T-helper 1 cell (primary cell): ENCODE results near the gene CACNB4.
A peak's percentile ranks its signal among the peaks of the same experiment; 100 is the strongest.
"Not testable (repeated sequence)": the region's sequence is repeated elsewhere in the genome, so short reads cannot be mapped to it uniquely, and the experiment has no call there.

Experiments used
- DNase-seq, 5 donors: peaks; one replicate each; pipeline ENCODE4 v3.0.0-alpha.2; 2012 to 2020

CACNB4 gene

GRCh38 chr2:151933266-151933804 lies 165.5 kb downstream of the CACNB4 start:
- DNase-seq: no peak

DNA sequence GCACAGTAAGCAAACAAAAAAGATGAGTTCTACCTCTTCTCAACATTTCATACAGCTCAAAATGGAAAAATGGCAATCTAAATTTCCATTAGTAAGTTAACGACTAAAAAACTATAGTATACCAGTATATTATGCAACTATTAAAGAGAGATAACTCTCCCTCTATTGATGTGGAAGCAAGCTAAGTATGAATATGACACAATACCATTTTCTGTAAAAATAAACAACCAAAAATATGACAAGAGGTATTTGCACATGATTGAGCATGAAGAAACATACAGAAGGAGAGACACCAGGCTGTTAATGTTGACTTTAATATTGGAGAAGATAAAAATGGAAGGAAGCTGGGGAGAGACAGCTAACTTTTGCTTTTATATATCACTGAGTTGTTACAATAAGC lies 167.1 kb downstream of the CACNB4 start:
- no peak for DNase-seq

GRCh38 chr2:151931030-151931611 lies 167.7 kb downstream of the CACNB4 start:
- no peak for DNase-seq

DNA sequence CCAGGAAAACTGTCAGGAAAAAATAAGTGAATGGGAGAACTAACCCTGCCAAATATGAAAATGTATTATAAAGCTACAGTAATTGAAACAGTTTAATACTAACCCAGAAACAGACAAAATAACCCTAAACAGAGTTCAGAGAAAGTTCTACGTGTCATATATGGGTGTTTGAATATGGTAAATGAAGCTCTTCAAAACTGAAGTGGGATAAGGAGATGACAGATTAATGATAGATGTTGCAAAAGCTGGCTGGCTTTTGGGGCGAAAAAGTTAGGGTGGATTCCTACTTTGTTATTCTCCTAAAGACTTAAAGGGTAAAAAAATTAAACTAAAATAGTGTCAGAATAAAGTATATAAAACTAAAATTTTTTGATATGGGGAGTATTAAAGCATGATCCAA lies 168.8 kb downstream of the CACNB4 start:
- DNase-seq: no peak

- DNase-seq: no peak
Observed at GRCh38 chr2:151928380-151928779, 170.5 kb downstream of the CACNB4 start.

- DNase-seq: no peak
Observed at GRCh38 chr2:151927501-151928221, 171.2 kb downstream of the CACNB4 start.

- no peak for DNase-seq
Observed at GRCh38 chr2:151922845-151923666, 175.8 kb downstream of the CACNB4 start.

- DNase-seq: no peak
Observed at GRCh38 chr2:151919786-151920185, 179.1 kb downstream of the CACNB4 start.

- peak in 1 of 5 donors; percentile 8 for DNase-seq
Observed at GRCh38 chr2:151918308-151918707, 180.5 kb downstream of the CACNB4 start.

- no peak for DNase-seq
Observed at GRCh38 chr2:151916632-151917031, 182.2 kb downstream of the CACNB4 start.

GRCh38 chr2:151915629-151916025 lies 183.2 kb downstream of the CACNB4 start:
- DNase-seq: not testable (repeated sequence)

DNA sequence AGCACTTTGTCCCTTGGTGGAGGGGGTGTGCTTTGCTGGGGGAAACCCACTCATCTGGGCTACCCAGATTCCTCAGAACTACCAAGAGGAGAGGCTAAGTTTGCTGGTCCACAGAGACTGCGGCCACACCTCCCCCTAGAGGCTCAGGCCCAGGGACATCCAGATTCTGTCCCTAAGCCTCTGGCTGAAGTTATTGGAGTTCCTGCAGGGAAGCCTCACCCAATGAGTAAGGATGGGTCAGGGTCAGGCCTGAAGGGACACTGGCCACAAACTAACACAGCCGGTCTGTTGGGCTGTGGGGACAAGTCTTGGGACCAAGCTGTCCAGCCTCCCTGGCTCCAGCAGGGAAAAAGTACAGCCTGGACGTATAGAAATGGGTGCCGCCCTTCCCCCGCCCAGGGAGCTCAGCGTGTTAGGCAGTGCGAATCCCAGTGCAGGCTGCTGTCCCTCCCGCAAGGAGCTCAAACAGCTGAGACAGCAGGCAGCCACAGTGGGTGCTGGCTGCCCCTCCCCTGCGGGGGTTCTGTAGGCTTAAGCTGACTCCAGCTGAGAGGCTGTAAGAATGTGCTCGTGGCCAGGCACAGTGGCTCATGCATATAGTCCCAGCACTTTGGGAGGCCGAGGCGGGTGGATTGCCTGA lies 183.7 kb downstream of the CACNB4 start:
- no peak for DNase-seq

- no peak for DNase-seq
Observed at GRCh38 chr2:151908204-151908882, 190.5 kb downstream of the CACNB4 start.

GRCh38 chr2:151907286-151908203 lies 191.3 kb downstream of the CACNB4 start:
- no peak for DNase-seq

DNA sequence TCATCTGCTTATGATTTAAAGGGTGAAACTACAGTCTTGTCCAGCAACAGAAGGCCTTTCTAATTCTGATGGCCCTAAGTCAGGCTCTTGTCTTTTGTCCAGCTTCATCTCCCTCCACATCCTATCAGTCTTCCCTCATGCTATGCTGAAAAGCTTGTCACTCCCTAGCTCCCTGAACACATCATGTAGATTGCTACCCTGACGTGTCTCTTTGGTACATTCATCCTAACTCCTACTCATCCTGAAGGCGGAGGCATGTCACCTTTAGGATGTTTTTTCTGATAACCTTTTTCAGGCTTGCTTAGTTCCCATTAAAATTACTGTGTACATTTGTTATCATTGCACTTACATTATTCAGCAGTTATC lies 192.2 kb downstream of the CACNB4 start:
- DNase-seq: no peak

DNA sequence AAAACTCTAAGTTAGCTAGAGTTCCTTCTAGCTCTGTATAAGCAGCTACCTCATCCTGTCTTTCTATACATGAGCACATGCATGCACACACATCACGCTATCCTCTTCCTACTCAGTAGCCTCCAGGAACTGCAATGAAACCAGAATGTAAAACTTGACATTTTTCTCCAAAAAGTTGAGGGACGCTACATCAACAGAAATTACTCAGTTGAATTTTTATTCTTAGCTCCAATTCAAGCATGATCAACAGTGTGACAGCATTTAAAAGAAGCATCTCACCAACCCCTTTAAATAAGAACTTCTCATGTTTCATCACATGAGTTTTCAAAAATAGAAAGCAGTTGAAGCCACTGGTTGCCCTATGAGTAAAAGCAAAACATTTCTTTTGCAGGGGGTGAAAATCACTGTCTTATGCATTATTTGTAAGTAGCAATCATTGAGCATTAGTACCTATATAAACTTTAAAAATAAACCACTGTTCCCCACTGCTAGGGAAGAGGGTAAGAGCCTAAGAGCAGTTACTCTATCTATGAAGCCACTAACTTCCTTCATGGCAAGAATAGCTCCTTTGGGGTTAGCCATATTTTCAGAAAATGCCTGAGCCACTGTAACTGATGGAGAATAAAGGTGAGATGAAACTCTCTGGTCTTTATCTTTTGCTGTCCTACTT lies 192.7 kb downstream of the CACNB4 start:
- DNase-seq: no peak

DNA sequence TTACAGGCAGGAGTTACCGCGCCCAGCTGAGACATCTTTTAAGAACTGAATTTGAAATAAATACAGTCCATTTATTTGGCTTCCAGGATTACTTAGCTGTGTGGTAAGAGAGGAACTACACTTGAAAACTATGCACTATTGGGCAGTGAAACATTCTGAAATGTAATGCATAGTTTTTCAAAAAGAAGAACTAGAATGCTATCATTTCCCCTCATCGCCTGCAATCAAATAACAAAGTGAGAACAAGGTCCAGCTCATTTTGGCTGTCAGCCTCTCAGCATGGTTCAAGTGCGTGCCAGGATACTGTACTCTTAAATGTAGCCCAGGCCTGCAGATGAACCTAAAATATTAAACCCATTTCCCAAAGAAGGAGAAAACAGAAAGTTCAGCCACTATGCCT lies 194.0 kb downstream of the CACNB4 start:
- no peak for DNase-seq

DNA sequence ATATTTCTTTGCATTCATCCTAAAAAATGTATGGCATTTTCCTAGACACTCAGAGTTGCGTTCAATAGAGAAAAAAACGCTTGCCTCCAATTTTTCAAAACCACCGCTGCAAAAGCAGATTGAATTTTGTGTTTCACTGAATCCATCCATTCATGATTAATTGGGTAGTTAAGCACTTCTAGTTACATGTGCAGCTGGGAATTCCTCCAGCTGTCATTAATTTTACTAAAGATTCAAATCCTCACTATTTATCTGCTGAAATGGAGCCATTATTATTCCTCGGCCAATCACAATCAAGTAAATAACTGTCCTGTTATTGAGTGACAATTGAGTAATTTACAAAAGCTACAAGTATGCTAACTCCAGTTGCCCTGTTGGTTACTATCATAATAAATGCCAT lies 194.8 kb downstream of the CACNB4 start:
- DNase-seq: no peak

DNA sequence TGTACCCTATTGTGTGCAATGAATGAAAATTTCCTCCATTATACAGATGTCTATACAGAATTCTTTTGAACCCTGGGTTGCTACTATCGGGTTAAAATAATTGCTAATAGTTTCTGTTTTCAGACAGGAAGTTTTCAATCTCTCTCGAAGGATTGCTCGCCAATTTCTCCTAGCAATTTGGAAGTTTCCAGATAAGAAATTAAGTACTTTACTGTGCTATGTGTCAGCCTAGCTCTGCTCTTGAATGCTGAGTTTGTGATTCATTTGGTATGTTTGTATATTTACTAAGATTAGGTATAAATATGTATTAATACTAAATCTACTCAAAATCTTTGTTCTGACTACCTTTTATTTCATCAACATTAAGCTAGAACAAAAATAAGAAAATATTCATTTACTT lies 196.0 kb downstream of the CACNB4 start:
- DNase-seq: no peak

- no peak for DNase-seq
Observed at GRCh38 chr2:151900331-151900730, 198.5 kb downstream of the CACNB4 start.

GRCh38 chr2:151899156-151899555 lies 199.7 kb downstream of the CACNB4 start:
- DNase-seq: no peak
